SK-N-MC (cell line): Measurements from ENCODE around the gene ATP6AP2.

Experiments used
- EZH2 ChIP-seq: fragments of 200-600 bp; sonication (generic); IDR thresholded peaks from one replicate; pipeline ENCODE4 v1.6.1; 2017; ENCODE audit warnings: antibody characterized with exemption
- FOXP2 ChIP-seq: optimal IDR thresholded peaks from 2 replicates; pipeline ENCODE3; 2011; ENCODE audit warnings: mild to moderate bottlenecking, moderate library complexity; ENCODE audit not compliant: insufficient read depth; ENCODE audit errors: extremely low read length, control extremely low read depth
- POLR2AphosphoS5 ChIP-seq: IDR thresholded peaks from 2 replicates; pipeline ENCODE4 v1.6.1; 2012; ENCODE audit warnings: mild to moderate bottlenecking, low read depth, low read length, borderline replicate concordance

DNA sequence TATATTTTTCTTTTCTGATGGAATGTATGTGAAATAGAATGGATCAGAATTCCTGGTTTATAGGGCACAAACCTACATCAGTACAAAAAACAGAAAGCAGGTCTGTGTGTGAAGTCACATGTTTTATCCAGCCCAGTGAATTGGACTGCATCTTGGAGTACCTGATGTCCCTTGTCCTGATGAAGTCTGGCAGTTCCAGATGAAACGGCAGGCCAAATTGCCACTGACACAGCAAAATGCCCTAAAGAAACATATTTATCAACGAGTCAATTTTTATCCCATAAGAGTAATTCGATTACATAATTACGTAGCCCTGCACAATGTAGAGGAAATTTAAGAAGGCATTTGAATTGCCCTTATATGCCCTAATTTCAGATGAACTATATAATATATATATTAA is 37.8 kb upstream of the ATP6AP2 start:
- TF ChIP-seq FOXP2 (no peak), POLR2AphosphoS5 (no peak), EZH2 (no peak)
